OCI-LY7 (cell line): ENCODE measurements around the gene PUS7. TPM values are rescaled to one million over a fixed set of nuclear protein-coding genes. Genes with fewer than 3 reads are reported as not detected.

ENCODE experiments used
- BruUV-seq: library from RNA; stranded (reverse); fragments of 400-500 nt; replicated peaks from 2 replicates; lab custom pipeline; 2021; lab: Mats Ljungman, UMichigan
- CTCF ChIA-PET: fragments of 300-600 bp; sonication (Branson Sonifier 250); formaldehyde crosslinking; loops from one replicate; lab custom pipeline; 2022; ENCODE audit warnings: antibody characterized with exemption; ENCODE audit not compliant: unreplicated experiment; lab: Charles Lee
- POLR2A ChIA-PET: fragments of 300-600 bp; sonication (Branson Sonifier 250); formaldehyde crosslinking; loops from one replicate; lab custom pipeline; 2022; ENCODE audit warnings: antibody characterized with exemption; lab: Charles Lee
- DNase-seq: peaks from one replicate; pipeline ENCODE4 v3.0.0-alpha.2; 2015; ENCODE audit warnings: low spot score
- H2AFZ ChIP-seq: fragments of 200-600 bp; sonication (generic), shearing (Covaris generic); 2 replicates; pipeline ENCODE4 v1.6.1; 2014; ENCODE audit warnings: mild to moderate bottlenecking, antibody characterized with exemption, low read length, moderate library complexity
- H3K27ac ChIP-seq: fragments of 200-600 bp; sonication (generic); 2 replicates; pipeline ENCODE4 v1.5.1; 2014; ENCODE audit warnings: mixed run types, low read depth, mild to moderate bottlenecking, moderate library complexity, low read length, inconsistent platforms; ENCODE audit not compliant: poor library complexity, severe bottlenecking
- H3K36me3 ChIP-seq: fragments of 200-600 bp; sonication (generic); 2 replicates; pipeline ENCODE4 v1.6.1; 2014; ENCODE audit warnings: mild to moderate bottlenecking, antibody characterized with exemption, low read length, moderate library complexity, mixed read lengths; ENCODE audit not compliant: insufficient read depth
- H3K4me1 ChIP-seq: fragments of 200-600 bp; sonication (generic); 2 replicates; pipeline ENCODE4 v1.5.1; 2014; ENCODE audit warnings: mild to moderate bottlenecking, low read length; ENCODE audit not compliant: insufficient read depth, poor library complexity, severe bottlenecking
- H3K4me2 ChIP-seq: fragments of 200-600 bp; sonication (generic); 2 replicates; pipeline ENCODE4 v1.6.1; 2014; ENCODE audit warnings: mild to moderate bottlenecking, low read length
- H3K4me3 ChIP-seq: fragments of 200-600 bp; sonication (generic); 2 replicates; pipeline ENCODE4 v1.5.1; 2014; ENCODE audit warnings: mild to moderate bottlenecking, low read depth, low read length; ENCODE audit not compliant: poor library complexity, severe bottlenecking
- H3K79me2 ChIP-seq: fragments of 200-600 bp; sonication (generic); 2 replicates; pipeline ENCODE4 v1.6.1; 2016; ENCODE audit warnings: low read depth, mild to moderate bottlenecking, low read length, moderate library complexity, mixed read lengths; ENCODE audit not compliant: insufficient read depth
- H3K9me2 ChIP-seq: fragments of 200-600 bp; sonication (generic); 2 replicates; pipeline ENCODE4 v1.6.1; 2016; ENCODE audit warnings: mild to moderate bottlenecking, low read length, mixed read lengths; ENCODE audit not compliant: insufficient read depth
- H3K9me3 ChIP-seq: fragments of 200-600 bp; sonication (generic); 2 replicates; pipeline ENCODE4 v1.6.1; 2014; ENCODE audit warnings: mild to moderate bottlenecking, mixed run types, low read length, mixed read lengths
- H4K20me1 ChIP-seq: fragments of 200-600 bp; sonication (generic); 2 replicates; pipeline ENCODE4 v1.6.1; 2014; ENCODE audit warnings: mild to moderate bottlenecking, antibody characterized with exemption, low read length, moderate library complexity, mixed read lengths; ENCODE audit not compliant: insufficient read depth
- CTCF ChIP-seq: fragments of 200-600 bp; sonication (generic); conservative IDR thresholded peaks from 2 replicates; pipeline ENCODE4 v1.5.1; 2014; ENCODE audit warnings: mild to moderate bottlenecking, antibody characterized with exemption, low read length, moderate library complexity, mixed read lengths
- EZH2phosphoT487 ChIP-seq: fragments of 200-600 bp; sonication (generic); IDR thresholded peaks from 2 replicates; pipeline ENCODE4 v1.6.1; 2018; ENCODE audit warnings: low read depth, borderline replicate concordance, mild to moderate bottlenecking, mixed run types, antibody characterized with exemption, low read length, moderate library complexity, mixed read lengths
- intact Hi-C: fragments of 100-400 bp; cut with micrococcal nuclease; formaldehyde crosslinking; loops from one replicate; pipeline ENCODE4 v1.10.0; 2022; ENCODE audit not compliant: unreplicated experiment
- total RNA-seq, 2 experiments: library from RNA; depleted of rRNA in 1 of 2; stranded (reverse); fragments of >200 nt in 1 of 2; shearing (Covaris generic) in 1 of 2; gene quantifications; 2 replicates each; pipeline ENCODE4 v1.2.3, GENCODE V29; 2014 to 2022

PUS7 gene
- total RNA-seq, 2 experiments from 2014 or later: 13.7 to 19.2 TPM

- Histone ChIP-seq H4K20me1 (no peaks in the 10 kb centered on the region), H3K27ac (no peak overlapping the region), H2AFZ (no peak overlapping the region), H3K9me2 (no peaks in the 10 kb centered on the region), H3K36me3 (peaks cover 85% of the 10 kb centered on the region), H3K9me3 (no peaks in the 10 kb centered on the region), H3K4me3 (no peak overlapping the region), H3K4me1 (no peaks in the 10 kb centered on the region), H3K79me2 (no peaks in the 10 kb centered on the region), H3K4me2 (no peak overlapping the region)
- intact Hi-C loops: no loop called here
- POLR2A ChIA-PET: interaction anchor here (0.6 to 1.1 kb wide), 5 partner anchors 9 to 848 kb away, joined by 3 to 4 read pairs (median 3); no protein-coding TSS in a partner anchor
- no TSS peak for BruUV-seq
- CTCF ChIA-PET: no interaction called here
- TF ChIP-seq CTCF (no peak), EZH2phosphoT487 (no peak)
- DNase-seq: no peak
Measured at GRCh38 chr7:105567024-105567423, 45.0 kb upstream of the PUS7 start.

GRCh38 chr7:105565190-105565589 lies 43.1 kb upstream of the PUS7 start:
- H3K27ac ChIP-seq: no peak overlapping the region
- intact Hi-C loops: no loop called here
- H2AFZ ChIP-seq: no peak overlapping the region
- no peaks in the 10 kb centered on the region for H3K4me1 ChIP-seq
- H3K4me2 ChIP-seq: no peak overlapping the region
- H3K9me2 ChIP-seq: no peaks in the 10 kb centered on the region
- no peak overlapping the region for H3K4me3 ChIP-seq
- BruUV-seq: no TSS peak
- no peak for TF ChIP-seq EZH2phosphoT487
- no peak for TF ChIP-seq CTCF
- no peaks in the 10 kb centered on the region for H4K20me1 ChIP-seq
- peaks cover 95% of the 10 kb centered on the region for H3K36me3 ChIP-seq
- no peaks in the 10 kb centered on the region for H3K79me2 ChIP-seq
- ChIA-PET CTCF (no interaction called here), POLR2A (no interaction called here)
- no peaks in the 10 kb centered on the region for H3K9me3 ChIP-seq
- DNase-seq: no peak

- H3K79me2 ChIP-seq: no peaks in the 10 kb centered on the region
- no peaks in the 10 kb centered on the region for H3K4me1 ChIP-seq
- CTCF ChIA-PET: no interaction called here
- intact Hi-C loops: no loop called here
- no peaks in the 10 kb centered on the region for H4K20me1 ChIP-seq
- H2AFZ ChIP-seq: no peak overlapping the region
- DNase-seq: no peak
- H3K36me3 ChIP-seq: peaks cover 93% of the 10 kb centered on the region
- H3K9me3 ChIP-seq: no peaks in the 10 kb centered on the region
- no peaks in the 10 kb centered on the region for H3K9me2 ChIP-seq
- POLR2A ChIA-PET: interaction anchor here (0.6 kb wide), 1 partner anchor 17 kb away, joined by 3 read pairs; no protein-coding TSS in a partner anchor
- TF ChIP-seq CTCF: no peak
- TF ChIP-seq EZH2phosphoT487: no peak
- no TSS peak for BruUV-seq
- H3K27ac ChIP-seq: no peak overlapping the region
- no peak overlapping the region for H3K4me2 ChIP-seq
- H3K4me3 ChIP-seq: no peak overlapping the region
Measured at GRCh38 chr7:105559926-105560325, 37.9 kb upstream of the PUS7 start.
